ENCODE measurements around the gene CDH13. TPM values are rescaled to one million over a fixed set of nuclear protein-coding genes. Genes with fewer than 3 reads are reported as not detected.

CDH13 gene
- total and polyA plus RNA-seq, 2 of the 8 experiments (the other 6 are each of a cell fraction or from before 2014, with no cell fraction given), result 2.3 to 2.4 TPM

GRCh38 chr16:83722456-83723183, 1095.9 kb downstream of the CDH13 start:
- Histone ChIP-seq H4K8ac (ENCODE audit: extremely low read depth, insufficient read depth, low read length) (no peak overlapping the region), H3K79me1 (ENCODE audit: low read depth, low read length) (no peaks in the 10 kb centered on the region), H3K4me1 (replicated peaks in 1 of 4; ENCODE audit: control insufficient read depth in 3 of 4, insufficient read depth in 4 of 4, low read length in 3 of 4) (no peaks in the 10 kb centered on the region), H3K27me3 (replicated peaks in 1 of 4; ENCODE audit: control insufficient read depth in 3 of 4, extremely low read depth in 1 of 4, insufficient read depth in 3 of 4, low read length in 3 of 4) (no peaks in the 10 kb centered on the region), H4K91ac (replicated peaks; ENCODE audit: insufficient read length, low read length) (no peak overlapping the region), H3K9me3 (ENCODE audit: insufficient read depth in 2 of 2, low read depth in 1 of 2, low read length in 1 of 2) (no peaks in the 10 kb centered on the region), H3K4ac (replicated peaks; ENCODE audit: insufficient read length, low read depth, low read length) (no peak overlapping the region), H3K4me2 (ENCODE audit: insufficient read depth in 1 of 2, low read depth in 2 of 2, low read length in 2 of 2) (no peak overlapping the region), H2BK5ac (ENCODE audit: low read depth, low read length) (no peak overlapping the region), H2AK5ac (ENCODE audit: low read depth, low read length) (no peak overlapping the region), H3K23ac (ENCODE audit: insufficient read length) (no peak overlapping the region), H3K79me2 (ENCODE audit: control insufficient read depth in 1 of 2, insufficient read depth in 2 of 2, low read length in 2 of 2) (no peaks in the 10 kb centered on the region), H4K20me1 (replicated peaks in 1 of 2; ENCODE audit: control insufficient read depth in 1 of 2, insufficient read depth in 2 of 2, low read length in 2 of 2) (no peaks in the 10 kb centered on the region), H4K5ac (ENCODE audit: insufficient read length, low read depth, low read length) (no peak overlapping the region), H2BK20ac (ENCODE audit: low read length) (no peak overlapping the region), H3K4me3 (ENCODE audit: extremely low read depth in 1 of 4, insufficient read depth in 2 of 4, low read depth in 3 of 4, low read length in 4 of 4) (no peak overlapping the region), H2BK15ac (ENCODE audit: low read length) (no peak overlapping the region), H2AFZ (ENCODE audit: low read length) (no peak overlapping the region), H2BK12ac (ENCODE audit: low read depth, low read length) (no peak overlapping the region), H3K14ac (ENCODE audit: insufficient read length) (no peak overlapping the region), H3K36me3 (ENCODE audit: control insufficient read depth in 2 of 4, insufficient read depth in 4 of 4, low read length in 3 of 4) (no peaks in the 10 kb centered on the region), H3K23me2 (ENCODE audit: low read depth, low read length) (peaks cover 2% of the 10 kb centered on the region; the same call in 1 of the 2 replicates), H3K18ac (ENCODE audit: extremely low read depth, low read length) (no peak overlapping the region), H3K56ac (replicated peaks; ENCODE audit: insufficient read length, low read depth, low read length) (no peak overlapping the region), H3K27ac (ENCODE audit: low read depth, low read length) (no peak overlapping the region), H2BK120ac (replicated peaks; ENCODE audit: low read depth, low read length) (no peak overlapping the region), H3K9ac (replicated peaks in 1 of 4; ENCODE audit: extremely low read depth in 1 of 4, low read depth in 3 of 4, low read length in 3 of 4) (no peak overlapping the region)
- POLR2A ChIA-PET (ENCODE audit: partially characterized antibody), result no interaction called here
- 89% methylated on average over 6 of the region's 6 CpGs; no CpG with 5 or more reads in 1 of the 2 experiments for WGBS, 2 experiments (ENCODE audit: extremely low coverage in 1 of 2, insufficient coverage in 1 of 2, insufficient read length in 1 of 2, insufficient replicate concordance in 2 of 2, low coverage in 1 of 2, low lambda C conversion rate in 2 of 2, missing lambda C conversion rate in 1 of 2)
- DNase-seq (ENCODE audit: low read depth in 1 of 2, low spot score in 2 of 2) (no peak), FAIRE-seq (no peak)
- CTCF ChIA-PET (ENCODE audit: partially characterized antibody), result interaction anchor here (1.3 to 1.4 kb wide), 2 partner anchors 10 to 16 kb away, joined by 3 read pairs; no protein-coding TSS in a partner anchor
- TF ChIP-seq E2F6 (IDR thresholded peaks at IDR 0.05) (no peak), SIX5 (IDR thresholded peaks at IDR 0.05; ENCODE audit: low read depth, low read length) (no peak), HDAC2 (IDR thresholded peaks at IDR 0.05; ENCODE audit: borderline replicate concordance in 1 of 2, low read depth in 2 of 2, low read length in 2 of 2) (no peak), CBX5 (IDR thresholded peaks at IDR 0.05; ENCODE audit: low read depth, low read length) (no peak), RNF2 (IDR thresholded peaks at IDR 0.05; ENCODE audit: borderline replicate concordance, low read depth, low read length, missing control alignments, poor library complexity, severe bottlenecking) (no peak), KDM4A (IDR thresholded peaks at IDR 0.05; ENCODE audit: low read depth, low read length, severe bottlenecking) (no peak), POLR2AphosphoS5 (IDR thresholded peaks at IDR 0.05; ENCODE audit: low read depth, low read length) (no peak), ASH2L (IDR thresholded peaks at IDR 0.05; ENCODE audit: low read length) (no peak), YY1 (IDR thresholded peaks at IDR 0.05; ENCODE audit: low read depth, low read length) (no peak), SP2 (IDR thresholded peaks at IDR 0.05; ENCODE audit: low read length) (no peak), ZNF274 (IDR thresholded peaks at IDR 0.05; ENCODE audit: borderline replicate concordance, extremely low read depth, low read length) (no peak)
- TF ChIP-seq, protein P1, sequence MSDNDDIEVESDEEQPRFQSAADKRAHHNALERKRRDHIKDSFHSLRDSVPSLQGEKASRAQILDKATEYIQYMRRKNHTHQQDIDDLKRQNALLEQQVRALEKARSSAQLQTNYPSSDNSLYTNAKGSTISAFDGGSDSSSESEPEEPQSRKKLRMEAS (IDR thresholded peaks at IDR 0.05), result no peak
